NCI-H2081 (cell line): Measurements from ENCODE around the gene TBC1D14.
A peak's percentile ranks its signal among the peaks of the same experiment; 100 is the strongest.

Experiments
- DNase-seq, 2 experiments: peaks; one replicate each; lab custom pipeline; 2025; lab: John Stamatoyannopoulos, UW

TBC1D14 gene

GRCh38 chr4:7023486-7023885, 113.9 kb downstream of the TBC1D14 start:
- no peak for DNase-seq

GRCh38 chr4:7023901-7024300, 114.3 kb downstream of the TBC1D14 start:
- DNase-seq = no peak

- DNase-seq = no peak
Measured at GRCh38 chr4:7024336-7024890, 114.8 kb downstream of the TBC1D14 start.

GRCh38 chr4:7025040-7025602, 115.5 kb downstream of the TBC1D14 start:
- DNase-seq = no peak

GRCh38 chr4:7026107-7026506, 116.5 kb downstream of the TBC1D14 start:
- DNase-seq = no peak

- DNase-seq = no peak
Measured at GRCh38 chr4:7027284-7027683, 117.7 kb downstream of the TBC1D14 start.

- DNase-seq = no peak
Measured at GRCh38 chr4:7027913-7028312, 118.3 kb downstream of the TBC1D14 start.

- no peak for DNase-seq
Measured at GRCh38 chr4:7029212-7029611, 119.6 kb downstream of the TBC1D14 start.

GRCh38 chr4:7029921-7030320, 120.3 kb downstream of the TBC1D14 start:
- no peak for DNase-seq

GRCh38 chr4:7030856-7031255, 121.2 kb downstream of the TBC1D14 start:
- DNase-seq = no peak

- DNase-seq = no peak
Measured at GRCh38 chr4:7031558-7032449, 122.2 kb downstream of the TBC1D14 start.

GRCh38 chr4:7032596-7032995, 123.0 kb downstream of the TBC1D14 start:
- DNase-seq = no peak

GRCh38 chr4:7034262-7035081, 124.8 kb downstream of the TBC1D14 start:
- DNase-seq = no peak

GRCh38 chr4:7037425-7037824, 127.8 kb downstream of the TBC1D14 start:
- no peak for DNase-seq

- no peak for DNase-seq
Measured at GRCh38 chr4:7040765-7041164, 131.1 kb downstream of the TBC1D14 start.

- no peak for DNase-seq
Measured at GRCh38 chr4:7041246-7041645, 131.6 kb downstream of the TBC1D14 start.

- no peak for DNase-seq
Measured at GRCh38 chr4:7041801-7042502, 132.3 kb downstream of the TBC1D14 start.

- peak; percentile 98 for DNase-seq
Measured at GRCh38 chr4:7042503-7043283, 133.1 kb downstream of the TBC1D14 start.

GRCh38 chr4:7043284-7044136, 133.9 kb downstream of the TBC1D14 start, which contains the start of gene TADA2B:
TSS of gene TADA2B (plus strand) at chr4:7043372. CDS start at chr4:7043580, 208 bp downstream.
- peak; percentile 34 to 60 for DNase-seq
